CD4-positive, alpha-beta T cell (primary cell): ENCODE data around the gene CYS1. TPM values are rescaled to one million over a fixed set of nuclear protein-coding genes. Genes with fewer than 3 reads are reported as not detected.
A peak's percentile ranks its signal among the peaks of the same experiment; 100 is the strongest.

Experiments used
- ATAC-seq: fragments of 200-7000 bp; cut with Tn5 transposase; one replicate; pipeline ENCODE4 v1.10.0; 2022; ENCODE audit warnings: mild to moderate bottlenecking; ENCODE audit not compliant: poor library complexity
- CTCF ChIA-PET: fragments of 350-600 bp; sonication (Branson Sonifier 250); formaldehyde crosslinking; loops from one replicate; lab custom pipeline; 2021; ENCODE audit warnings: antibody characterized with exemption, inconsistent platforms; lab: Charles Lee
- POLR2A ChIA-PET: fragments of 350-600 bp; sonication (Branson Sonifier 250); formaldehyde crosslinking; loops from one replicate; lab custom pipeline; 2021; ENCODE audit warnings: antibody characterized with exemption, inconsistent platforms; lab: Charles Lee
- DNase-seq, 14 experiments: peaks; one replicate each; pipeline ENCODE4 v3.0.0-alpha.2; 2013 to 2020; ENCODE audit warnings: mixed read lengths in 2 of 14
- H3K27ac ChIP-seq, 2 donors: one replicate each; pipeline versions ENCODE4 v1.5.1 to v1.7.0; 2013; ENCODE audit warnings: low read length in 2 of 2, low read depth in 1 of 2, mild to moderate bottlenecking in 1 of 2
- H3K27me3 ChIP-seq, 2 experiments: 1 replicate in 1 of 2; 2 replicates in 1 of 2; pipeline versions ENCODE4 v1.6.1 to v1.7.0; 2013; ENCODE audit warnings: low read length in 2 of 2, control low read depth in 1 of 2, mild to moderate bottlenecking in 1 of 2, moderate library complexity in 1 of 2; ENCODE audit not compliant: insufficient read depth in 2 of 2, control insufficient read depth in 1 of 2
- H3K36me3 ChIP-seq: one replicate; pipeline ENCODE4 v1.6.1; 2013; ENCODE audit warnings: low read length, control low read depth; ENCODE audit not compliant: insufficient read depth
- H3K4me1 ChIP-seq: one replicate; pipeline ENCODE4 v1.6.1; 2013; ENCODE audit warnings: low read length, control low read depth; ENCODE audit not compliant: insufficient read depth
- H3K4me3 ChIP-seq: one replicate; pipeline ENCODE4 v1.5.1; 2013; ENCODE audit warnings: mild to moderate bottlenecking, low read length, moderate library complexity
- H3K9me3 ChIP-seq, 2 experiments: 1 replicate in 1 of 2; 2 replicates in 1 of 2; pipeline versions ENCODE4 v1.6.1 to v1.7.0; 2013; ENCODE audit warnings: low read length in 2 of 2, mild to moderate bottlenecking in 2 of 2, control low read depth in 1 of 2, moderate library complexity in 1 of 2; ENCODE audit not compliant: control insufficient read depth in 1 of 2, insufficient read depth in 1 of 2
- H3K27ac Mint-ChIP-seq: one replicate; pipeline ENCODE4 v1.8.0; 2020; ENCODE audit warnings: mixed read lengths
- H3K27me3 Mint-ChIP-seq: one replicate; pipeline ENCODE4 v1.8.0; 2021; ENCODE audit warnings: mixed read lengths
- H3K36me3 Mint-ChIP-seq: one replicate; pipeline ENCODE4 v1.8.0; 2021; ENCODE audit warnings: low read depth, mixed read lengths
- H3K4me1 Mint-ChIP-seq: one replicate; pipeline ENCODE4 v1.8.0; 2021; ENCODE audit warnings: low read depth, mixed read lengths
- H3K4me3 Mint-ChIP-seq: one replicate; pipeline ENCODE4 v1.8.0; 2020; ENCODE audit warnings: mild to moderate bottlenecking, mixed read lengths
- H3K9me3 Mint-ChIP-seq: one replicate; pipeline ENCODE4 v1.8.0; 2020; ENCODE audit warnings: mixed read lengths
- CTCF ChIP-seq: fragments of 200-600 bp; IDR thresholded peaks from one replicate; pipeline ENCODE4 v1.8.0; 2022; ENCODE audit warnings: antibody characterized with exemption, mild to moderate bottlenecking
- intact Hi-C, 2 experiments: fragments of 100-400 bp; cut with DNase I in 1 of 2; cut with micrococcal nuclease in 1 of 2; formaldehyde crosslinking; loops; one replicate each; pipeline versions ENCODE4 v1.15.1 to v1.9.0; 2023 to 2025; cut with DNase I, micrococcal nuclease
- total RNA-seq, 174 experiments: library from RNA in 2 of 174; stranded (reverse) in 2 of 174; gene quantifications; one replicate each; pipeline ENCODE4 v1.2.3 and lab custom pipeline; 2021 to 2026

The CYS1 gene
- total RNA-seq, 2 experiments from 2014 or later, result not detected

GRCh38 chr2:10123281-10123680 is 43.1 kb upstream of the CYS1 start:
- ATAC-seq (no peak), DNase-seq (peak in 1 of 14 experiments; percentile 19)
- Mint-ChIP-seq H3K27me3 (peaks cover 19% of the 10 kb centered on the region), H3K4me1 (peaks cover 41% of the 10 kb centered on the region), H3K27ac (no peak overlapping the region), H3K4me3 (peak overlapping the region; percentile 90), H3K9me3 (no peaks in the 10 kb centered on the region), H3K36me3 (no peaks in the 10 kb centered on the region)
- peaks cover 11 to 13% of the 10 kb centered on the region in 2 experiments for H3K27me3 ChIP-seq
- ChIA-PET POLR2A (interaction anchor here (1.3 to 3.7 kb wide), 4 partner anchors 19 to 325 kb away, joined by 3 to 22 read pairs (median 15); partner anchors contain the start of genes HPCAL1 and ODC1), CTCF (interaction anchor here (0.7 to 5.1 kb wide), 6 partner anchors 8 to 312 kb away, joined by 3 to 45 read pairs (median 4); no protein-coding TSS in a partner anchor)
- intact Hi-C loops, result loop anchor here (2.0 to 10.0 kb wide), 4 partner anchors 180 to 1118 kb away; partner anchors contain the start of genes HPCAL1 (in 1 of the 2), MBOAT2 (in 1 of the 2) and ODC1 (in 1 of the 2)
- H3K36me3 ChIP-seq, result no peaks in the 10 kb centered on the region
- peak overlapping the region; percentile 61 for H3K4me3 ChIP-seq
- H3K4me1 ChIP-seq, result peaks cover 58% of the 10 kb centered on the region
- no peak overlapping the region for H3K27ac ChIP-seq
- peaks cover 0 to 3% of the 10 kb centered on the region in 2 experiments for H3K9me3 ChIP-seq
- no peak for TF ChIP-seq CTCF

- H3K27me3 ChIP-seq, result peaks cover 11 to 13% of the 10 kb centered on the region in 2 experiments
- intact Hi-C loops, result loop anchor here (2.0 to 10.0 kb wide), 4 partner anchors 180 to 1118 kb away; partner anchors contain the start of genes HPCAL1 (in 1 of the 2), MBOAT2 (in 1 of the 2) and ODC1 (in 1 of the 2)
- POLR2A ChIA-PET, result interaction anchor here (1.3 to 3.7 kb wide), 2 partner anchors 19 to 325 kb away, joined by 3 to 18 read pairs; partner anchors contain the start of gene ODC1
- Mint-ChIP-seq H3K4me3 (peak within 1 kb of the TSS; percentile 94), H3K27ac (peak within 1 kb of the TSS; percentile 78), H3K27me3 (peaks cover 19% of the 10 kb centered on the region), H3K9me3 (no peaks in the 10 kb centered on the region), H3K4me1 (peaks cover 45% of the 10 kb centered on the region), H3K36me3 (no peaks in the 10 kb centered on the region)
- peaks cover 60% of the 10 kb centered on the region for H3K4me1 ChIP-seq
- H3K27ac ChIP-seq, result no peak within 1 kb of the TSS
- ATAC-seq (peak; percentile 77), DNase-seq (peak; percentile 75 to 93 (median 84))
- CTCF ChIA-PET, result interaction anchor here (0.7 to 5.1 kb wide), 3 partner anchors 41 to 312 kb away, joined by 3 to 45 read pairs (median 5); no protein-coding TSS in a partner anchor
- no peaks in the 10 kb centered on the region for H3K36me3 ChIP-seq
- peak within 1 kb of the TSS; percentile 61 for H3K4me3 ChIP-seq
- peaks cover 0 to 3% of the 10 kb centered on the region in 2 experiments for H3K9me3 ChIP-seq
- TF ChIP-seq CTCF, result no peak
Observed at GRCh38 chr2:10122500-10123280, 42.5 kb upstream of the CYS1 start, which contains the start of gene RRM2. RRM2 (plus strand) TSS chr2:10122739; CDS start chr2:10122799, 60 bp downstream.

- no peak for TF ChIP-seq CTCF
- ATAC-seq (no peak), DNase-seq (peak in 1 of 14 experiments; percentile 23)
- Histone ChIP-seq H3K4me1 (peaks cover 60% of the 10 kb centered on the region), H3K27me3 (peaks cover 11 to 13% of the 10 kb centered on the region in 2 experiments), H3K9me3 (peaks cover 0 to 3% of the 10 kb centered on the region in 2 experiments), H3K36me3 (no peaks in the 10 kb centered on the region), H3K4me3 (peak overlapping the region; percentile 62), H3K27ac (peak overlapping the region; percentile 26 to 54)
- peaks cover 19% of the 10 kb centered on the region for H3K27me3 Mint-ChIP-seq
- peak overlapping the region; percentile 94 for H3K4me3 Mint-ChIP-seq
- no peaks in the 10 kb centered on the region for H3K9me3 Mint-ChIP-seq
- intact Hi-C loops, result loop anchor here (5.0 to 10.0 kb wide), 3 partner anchors 326 to 1116 kb away; partner anchors contain the start of genes MBOAT2 (in 1 of the 2) and ODC1 (in 1 of the 2)
- H3K27ac Mint-ChIP-seq, result peak overlapping the region; percentile 78
- ChIA-PET POLR2A (interaction anchor here (0.6 to 1.1 kb wide), 4 partner anchors 211 to 328 kb away, joined by 3 to 5 read pairs (median 4); no protein-coding TSS in a partner anchor), CTCF (interaction anchor here (1.2 kb wide), 1 partner anchor 48 kb away, joined by 3 read pairs; no protein-coding TSS in a partner anchor)
- peaks cover 45% of the 10 kb centered on the region for H3K4me1 Mint-ChIP-seq
- H3K36me3 Mint-ChIP-seq, result no peaks in the 10 kb centered on the region
Observed at GRCh38 chr2:10120877-10121574, 40.8 kb upstream of the CYS1 start.
